IPS DF 4.7 (cell line): ENCODE measurements around the gene KATNIP.

Source experiments
- DNase-seq: peaks from one replicate; pipeline ENCODE4 v3.0.0-alpha.2; 2013; ENCODE audit warnings: low spot score; ENCODE audit errors: extremely low read depth

Gene KATNIP

DNA sequence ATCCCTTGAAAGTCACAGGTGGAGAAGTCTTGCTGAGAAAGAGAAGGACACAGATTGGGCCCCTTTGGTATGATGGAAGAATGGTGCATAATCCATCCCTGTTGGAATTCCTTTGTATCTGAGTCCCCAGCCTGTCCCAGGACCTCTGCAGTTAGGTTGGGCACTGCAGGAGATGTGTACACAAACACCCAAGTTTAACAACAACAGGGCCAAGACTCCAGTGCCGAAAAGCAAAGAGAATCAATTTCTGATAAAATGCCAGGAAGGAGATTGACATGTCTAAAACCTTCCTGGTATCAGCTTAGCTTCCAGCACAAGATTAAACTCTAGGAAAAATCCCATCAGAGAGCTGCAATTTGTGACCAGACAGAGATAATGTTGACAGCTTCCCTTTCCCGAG lies 32.9 kb downstream of the KATNIP start:
- no peak for DNase-seq

DNA sequence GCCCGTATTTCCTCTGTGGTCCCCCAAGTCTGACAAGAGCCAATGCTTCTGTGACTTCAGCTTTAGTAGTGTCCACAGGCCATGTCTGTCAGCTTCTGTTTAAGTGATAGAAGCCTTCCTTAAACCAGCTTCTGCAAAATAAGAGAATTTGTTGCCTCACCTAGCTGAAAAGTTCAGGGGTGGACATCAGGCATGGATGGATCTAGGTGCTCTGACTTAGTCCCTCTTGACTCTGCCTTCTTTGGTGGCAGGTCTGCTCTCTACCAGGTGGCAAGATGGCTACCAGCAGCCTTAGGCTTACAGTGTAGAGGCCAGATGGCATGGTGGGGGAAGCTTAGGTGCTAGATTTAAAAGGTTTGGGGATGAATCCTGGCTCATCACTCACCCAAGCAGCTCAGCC lies 33.7 kb downstream of the KATNIP start:
- no peak for DNase-seq

DNA sequence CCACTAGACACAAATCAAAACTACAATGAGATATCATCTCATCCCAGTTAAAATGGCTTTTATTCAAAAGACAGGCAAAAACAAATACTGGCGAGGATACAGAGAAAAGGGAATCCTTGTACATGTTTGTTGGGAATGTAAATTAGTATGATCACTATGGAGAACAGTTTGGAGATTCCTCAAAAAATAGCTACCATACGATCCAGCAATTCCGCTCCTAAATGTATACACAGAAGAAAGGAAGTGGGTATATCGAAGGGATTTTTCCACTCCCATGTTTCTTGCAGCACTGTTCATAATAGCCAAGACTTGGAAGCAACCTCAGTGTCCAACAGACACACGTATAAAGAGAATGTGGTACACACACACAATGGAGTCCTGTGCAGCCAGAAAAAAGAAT lies 35.3 kb downstream of the KATNIP start:
- DNase-seq: no peak

DNA sequence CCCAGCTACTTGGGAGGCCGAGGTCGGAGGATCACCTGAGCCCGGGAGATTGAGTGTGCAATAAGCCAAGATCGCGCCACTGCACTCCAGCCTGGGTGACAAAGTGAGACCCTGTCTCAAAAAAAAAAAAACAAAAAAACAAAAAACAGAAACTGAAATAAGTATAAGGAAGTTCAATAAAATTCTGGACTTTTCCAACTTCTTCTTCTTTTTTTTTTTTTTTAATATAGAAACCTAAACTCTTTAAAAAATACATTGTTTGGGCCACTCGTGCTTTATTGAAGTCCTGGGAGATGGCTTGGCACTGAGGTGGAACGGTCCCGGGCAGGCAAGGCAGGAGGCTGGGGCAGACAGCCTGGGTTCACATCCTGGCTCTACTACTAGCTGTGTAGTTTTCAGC lies 36.8 kb downstream of the KATNIP start:
- no peak for DNase-seq

DNA sequence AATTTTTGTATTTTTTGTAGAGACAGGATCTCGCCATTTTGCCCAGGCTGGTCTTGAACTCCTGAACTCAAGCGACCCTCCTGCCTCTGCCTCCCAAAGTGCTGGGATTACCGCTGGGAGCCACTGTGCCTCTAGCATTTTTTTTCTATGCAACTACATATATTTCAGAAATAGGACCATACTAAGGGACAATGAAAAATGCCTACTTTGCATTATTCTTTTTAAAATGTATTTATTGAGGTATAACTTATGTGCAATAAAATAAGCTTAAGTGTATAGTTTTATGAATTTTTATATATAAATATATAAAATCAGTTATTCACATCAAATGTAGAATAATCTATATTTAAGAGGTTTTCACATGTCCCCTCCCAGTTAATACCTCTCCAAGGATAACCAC lies 38.1 kb downstream of the KATNIP start:
- DNase-seq: no peak

DNA sequence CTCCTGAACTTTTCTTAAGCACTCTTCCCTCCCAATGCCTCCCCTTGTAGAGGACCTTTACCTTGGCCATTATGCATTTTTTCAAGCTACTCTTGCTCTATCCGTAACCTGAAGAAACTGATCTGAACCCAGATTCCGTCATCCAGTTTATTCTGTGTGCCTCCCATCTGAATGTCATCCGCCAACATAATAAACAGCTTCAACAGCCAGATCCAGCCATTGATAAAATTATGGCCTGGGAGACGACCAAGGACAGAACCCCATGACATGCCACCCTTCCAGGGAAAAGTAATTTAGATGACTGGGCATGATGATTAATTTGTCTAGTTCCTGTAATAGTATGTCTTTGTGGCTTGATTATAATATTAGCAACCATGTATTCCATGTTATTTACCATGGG lies 41.9 kb downstream of the KATNIP start:
- DNase-seq: no peak

DNA sequence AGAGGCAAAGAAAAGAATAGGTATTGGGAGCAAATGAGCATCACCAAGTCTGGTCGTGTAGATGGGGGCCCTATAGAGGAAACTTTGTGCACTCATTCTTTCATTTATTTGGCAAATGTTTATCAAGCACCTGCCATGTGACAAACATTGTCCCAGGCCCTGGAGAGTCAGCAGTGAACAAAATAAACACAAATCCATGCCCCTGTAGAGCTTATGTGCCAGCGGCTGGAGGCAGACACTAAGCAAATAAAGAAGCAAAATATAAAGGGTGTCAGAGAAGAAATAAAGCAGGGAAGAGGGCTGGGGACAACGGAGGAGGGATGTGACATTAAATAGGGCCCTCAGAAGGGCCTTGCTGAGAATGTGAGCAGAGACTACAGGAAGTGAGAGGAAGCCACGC lies 45.5 kb downstream of the KATNIP start:
- no peak for DNase-seq

DNA sequence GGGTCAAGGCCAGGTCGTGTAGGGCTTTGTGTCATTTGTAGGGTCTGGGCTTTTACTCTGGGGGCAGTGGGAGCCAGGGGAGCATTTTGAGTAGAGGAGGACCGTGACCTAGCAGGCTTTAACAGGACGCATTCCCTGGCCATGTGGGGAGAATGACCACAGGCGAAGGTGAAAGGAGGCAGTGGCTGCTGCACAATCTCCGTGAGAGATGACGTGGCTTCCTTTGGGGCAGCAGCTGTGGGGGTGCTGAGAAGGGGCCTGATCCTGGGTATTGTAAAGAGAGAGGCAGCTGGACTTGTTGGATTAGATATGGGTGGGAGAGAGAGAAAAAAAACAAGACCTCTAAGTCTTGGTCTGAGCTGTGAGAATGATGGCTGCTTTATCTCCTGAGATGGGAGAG lies 46.0 kb downstream of the KATNIP start:
- DNase-seq: no peak

DNA sequence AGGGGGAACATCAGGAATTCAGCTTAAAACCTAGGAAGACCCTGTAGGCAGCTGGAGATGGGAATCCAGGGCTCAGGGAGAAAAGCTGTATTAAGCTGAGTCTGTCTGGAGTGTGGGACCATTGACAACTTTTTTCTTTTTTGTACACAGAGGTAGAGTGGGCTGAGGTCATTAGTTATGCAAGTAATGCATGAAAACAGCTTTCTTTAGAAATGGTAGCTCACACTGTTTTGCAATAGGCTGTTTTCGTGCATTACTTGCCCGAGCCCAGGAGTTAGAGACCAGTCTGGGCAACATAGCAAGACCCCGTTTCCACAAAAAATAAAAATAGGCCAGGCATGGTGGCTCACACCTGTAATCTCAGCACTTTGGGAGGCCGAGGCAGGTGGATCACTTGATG lies 46.5 kb downstream of the KATNIP start:
- DNase-seq: no peak

DNA sequence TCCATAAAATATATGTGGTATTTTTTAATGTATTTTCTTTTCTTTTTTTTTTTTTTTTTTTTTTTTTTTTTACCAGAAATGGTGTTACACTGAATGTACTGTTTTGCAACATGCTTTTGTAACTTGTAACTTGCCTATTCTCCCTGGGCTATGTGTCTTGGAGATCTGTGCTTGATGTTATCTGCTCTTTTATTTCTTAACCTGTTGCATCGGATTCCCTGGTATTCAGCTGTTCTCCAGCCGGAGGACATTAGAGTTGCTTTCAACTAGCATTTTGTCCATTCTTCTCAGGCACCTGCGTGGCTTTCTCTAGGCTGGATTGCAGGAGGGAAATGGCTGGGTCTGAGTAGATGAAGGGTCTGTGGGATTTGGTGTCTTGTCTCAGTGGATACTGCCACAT lies 47.4 kb downstream of the KATNIP start:
- DNase-seq: no peak

DNA sequence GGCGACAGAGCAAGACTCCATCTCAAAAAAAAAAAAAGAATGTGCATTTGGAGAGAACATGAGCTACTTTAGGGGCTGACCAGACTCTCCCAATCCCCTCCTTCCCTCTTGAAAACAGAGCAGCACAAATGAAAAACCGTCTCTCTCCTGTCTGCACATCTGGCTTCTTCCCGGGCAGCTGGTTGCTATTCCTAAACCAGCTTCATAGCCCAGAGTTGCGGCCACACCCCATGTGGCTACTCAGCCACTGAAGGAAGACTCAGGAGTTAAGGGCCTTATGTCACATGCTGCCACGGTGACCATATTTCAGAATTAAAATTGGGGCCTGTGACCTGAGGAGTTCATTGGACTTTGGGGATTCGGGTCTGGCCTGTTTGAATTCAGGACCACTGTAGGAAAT lies 48.3 kb downstream of the KATNIP start:
- DNase-seq: no peak

DNA sequence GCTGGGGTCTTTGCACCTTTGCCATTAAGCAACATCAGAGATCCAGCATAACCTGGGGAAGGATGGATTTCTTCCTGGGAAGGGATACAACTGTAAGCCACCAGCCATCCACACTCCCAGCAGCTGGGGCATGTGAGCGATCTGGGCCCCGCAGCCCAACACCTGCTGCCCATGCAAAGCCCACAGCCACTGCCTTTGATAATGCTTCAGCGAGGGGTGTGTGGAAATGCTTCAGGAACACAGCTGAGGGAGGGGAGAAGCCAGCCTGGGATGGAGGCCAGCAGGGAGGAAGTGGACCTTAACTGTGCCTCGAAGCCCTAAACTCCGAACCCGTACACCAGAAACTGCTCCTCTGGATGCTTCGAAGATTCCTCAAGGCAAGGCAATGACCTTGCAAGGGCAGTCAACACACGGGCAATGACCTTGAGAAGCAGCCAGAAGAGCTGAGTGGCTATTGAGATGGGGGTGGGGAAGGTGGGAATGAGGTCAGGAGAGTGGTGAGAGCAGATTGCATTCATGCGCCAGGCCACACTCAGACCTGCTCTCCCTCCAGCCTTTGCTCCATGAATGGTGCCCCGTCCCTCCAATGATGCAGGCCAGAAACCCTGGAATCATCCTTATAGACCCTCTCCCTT lies 49.1 kb downstream of the KATNIP start:
- DNase-seq: no peak

DNA sequence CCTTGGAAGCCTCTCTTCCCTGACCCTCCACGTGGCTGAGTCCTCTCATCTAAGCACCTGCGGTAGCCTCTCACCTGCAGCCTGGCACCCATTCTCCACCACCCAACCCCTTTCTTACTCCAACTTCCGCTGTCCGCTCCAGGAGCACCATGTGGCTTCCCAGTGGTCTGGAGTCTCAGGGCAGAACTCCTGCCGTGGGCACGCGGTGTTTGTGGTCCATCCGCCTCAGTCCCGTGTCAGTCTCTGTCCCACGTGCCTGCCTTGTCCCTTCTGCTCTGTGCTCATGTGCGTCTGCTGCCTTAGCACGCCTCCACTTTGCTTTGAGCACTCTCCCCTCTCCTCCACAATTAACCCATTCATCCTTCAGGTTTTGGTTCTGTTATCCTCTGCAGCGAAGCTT lies 49.7 kb downstream of the KATNIP start:
- DNase-seq: no peak
